NCI-H748 (cell line): ENCODE data around the gene TCF12.

Source experiments
- DNase-seq: peaks from one replicate; lab custom pipeline; 2025; ENCODE audit not compliant: unreplicated experiment; lab: John Stamatoyannopoulos, UW

The TCF12 gene

GRCh38 chr15:57205027-57205855 is 286.8 kb downstream of the TCF12 start:
- DNase-seq: no peak

- peak; percentile 40 for DNase-seq
Measured at GRCh38 chr15:57205996-57206395, 287.6 kb downstream of the TCF12 start.

DNA sequence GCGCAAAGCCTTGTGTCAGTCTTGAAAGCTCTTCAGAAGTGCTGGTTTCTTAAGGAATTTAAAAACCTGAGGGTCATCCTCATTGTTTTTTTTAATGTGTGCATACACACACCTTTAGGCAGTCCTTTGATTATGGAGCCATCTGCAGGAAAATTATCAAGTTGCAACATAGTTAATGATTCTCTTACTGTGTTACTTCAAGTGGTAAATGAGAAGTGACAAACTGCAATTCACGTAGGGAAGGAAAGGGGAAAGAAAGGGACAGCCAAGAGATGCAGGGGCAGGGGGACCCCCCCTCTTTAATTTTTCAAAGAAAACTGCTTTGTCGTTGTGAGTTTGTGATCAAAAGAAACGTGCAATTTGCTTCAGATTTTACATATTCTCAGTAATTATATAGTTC is 295.4 kb downstream of the TCF12 start:
- DNase-seq: peak; percentile 70

DNA sequence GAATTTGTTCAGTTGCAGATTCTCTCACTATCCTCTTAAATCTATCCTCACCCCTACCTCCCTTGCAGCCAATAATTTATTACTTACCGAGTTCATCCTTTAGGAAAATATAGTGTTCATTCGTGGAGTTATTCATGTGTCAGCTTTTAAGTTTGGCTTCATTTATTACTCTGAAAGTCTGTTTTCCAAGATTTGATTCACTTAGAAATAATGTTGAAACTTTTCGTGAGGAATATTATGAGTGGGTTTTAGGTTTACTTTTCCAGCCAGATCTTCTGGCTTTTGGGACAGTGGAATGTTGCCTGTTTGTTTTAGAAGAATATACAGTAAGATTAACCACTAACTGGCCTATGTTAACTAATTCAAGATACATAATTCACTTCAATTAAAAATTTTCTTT is 296.9 kb downstream of the TCF12 start:
- DNase-seq: no peak

DNA sequence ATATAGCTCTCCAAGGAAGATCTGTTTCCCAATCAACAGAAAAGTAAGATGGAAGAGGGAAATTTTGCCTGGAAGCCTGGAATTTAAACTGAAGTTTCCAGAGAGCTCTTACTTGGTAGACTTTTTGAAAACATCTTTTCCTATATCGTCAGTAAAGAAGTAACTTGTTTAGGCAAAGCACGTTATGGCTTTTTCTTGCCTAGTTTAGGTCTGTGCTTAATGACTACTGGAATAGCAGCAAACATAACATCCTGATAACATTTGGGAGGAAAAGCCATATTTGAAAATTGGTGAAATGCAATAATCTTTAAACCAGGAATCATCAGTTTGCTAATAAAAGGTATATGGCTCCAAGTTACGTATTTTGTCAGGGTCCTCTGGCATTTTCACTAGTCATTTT is 297.4 kb downstream of the TCF12 start:
- DNase-seq: no peak

DNA sequence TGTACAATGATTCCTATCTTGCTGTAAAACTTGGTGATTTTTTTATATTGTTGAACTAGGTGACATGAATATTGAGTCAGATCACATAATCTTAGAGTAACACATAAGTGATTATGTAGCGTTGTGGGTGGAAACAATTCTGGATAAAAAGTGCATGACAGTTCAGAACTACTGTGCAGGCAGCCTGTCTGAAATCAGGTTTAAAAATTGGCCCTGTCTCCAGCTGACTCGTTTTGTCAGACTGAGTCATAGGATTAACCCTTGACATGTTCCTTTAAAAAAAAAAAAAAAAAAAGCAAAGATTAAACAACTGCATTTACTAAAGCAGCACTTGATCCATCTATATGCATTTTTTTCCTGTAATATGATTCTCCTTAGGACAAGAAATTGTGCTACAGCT is 297.8 kb downstream of the TCF12 start:
- peak; percentile 6 for DNase-seq

GRCh38 chr15:57217778-57218598 is 299.5 kb downstream of the TCF12 start:
- peak; percentile 48 for DNase-seq

DNA sequence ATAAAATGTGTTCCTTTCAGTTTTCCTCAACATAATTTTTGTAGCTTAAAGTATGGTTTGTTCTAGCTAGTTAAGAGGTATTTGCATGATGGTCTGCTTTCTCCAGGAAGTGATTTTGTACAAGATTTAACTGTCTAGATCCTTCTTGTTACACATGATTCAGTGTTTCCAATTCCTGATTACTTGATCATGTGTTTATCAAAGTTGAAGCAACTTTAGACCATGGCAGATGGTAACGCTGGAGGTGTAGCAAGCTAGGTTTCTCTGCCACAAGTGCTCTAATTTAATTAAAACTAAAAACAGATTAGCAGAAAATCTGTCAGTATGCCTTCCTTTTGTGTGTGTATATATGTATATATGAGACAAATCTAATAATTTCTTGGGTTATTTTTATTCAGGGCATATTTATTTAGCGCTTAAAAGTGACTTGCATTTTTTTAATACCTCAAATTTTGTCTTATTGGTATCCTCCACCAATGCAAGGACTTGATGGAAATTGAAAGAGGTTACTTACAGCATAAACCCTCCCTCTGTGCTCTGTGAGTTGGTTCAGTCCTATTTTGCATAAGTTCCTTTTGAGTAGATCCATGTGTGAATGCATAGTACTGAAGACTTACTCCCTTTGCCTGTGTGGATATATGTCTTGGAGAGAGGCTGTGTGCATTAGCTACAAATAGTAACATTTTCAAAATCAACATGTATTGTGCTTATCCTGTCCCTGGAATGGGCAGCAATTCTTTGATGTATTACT is 300.6 kb downstream of the TCF12 start:
- peak; percentile 94 for DNase-seq

DNA sequence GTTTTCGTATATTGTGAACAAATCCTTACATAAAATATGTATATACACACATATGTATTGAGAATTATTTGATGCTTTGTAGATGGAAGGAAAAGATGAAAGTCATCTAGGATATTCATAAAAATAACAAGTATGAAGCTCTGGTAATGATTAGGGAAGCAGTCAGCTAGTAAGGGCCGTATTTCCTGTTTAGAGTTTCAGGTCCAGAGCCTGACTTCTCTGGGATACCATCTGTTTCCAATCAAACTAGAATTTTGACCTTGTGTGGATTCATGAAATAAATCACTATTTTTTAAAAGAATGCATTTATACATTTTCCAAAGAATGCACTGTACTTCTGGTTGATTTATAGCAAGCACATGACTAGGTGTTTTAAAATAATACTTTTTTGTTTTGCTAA is 301.8 kb downstream of the TCF12 start:
- DNase-seq: peak; percentile 32

DNA sequence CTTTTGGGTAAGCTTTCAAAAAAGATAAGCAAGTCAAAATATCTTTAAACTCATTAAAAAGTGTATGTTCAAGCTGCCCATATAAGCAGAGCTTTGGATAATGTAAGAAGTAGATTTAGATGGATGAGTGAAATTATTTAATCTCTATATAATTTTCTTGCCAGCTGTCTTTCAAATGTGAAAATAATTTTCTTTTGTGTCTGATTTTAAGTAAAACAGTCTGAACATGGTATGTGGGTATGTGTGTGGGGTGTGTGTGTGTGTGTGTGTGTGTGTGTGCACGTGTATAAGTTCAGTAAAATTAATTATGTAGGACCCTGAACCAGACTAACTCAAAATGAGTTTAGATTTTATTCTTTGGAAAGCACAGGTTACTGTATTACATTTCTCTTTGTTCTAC is 302.7 kb downstream of the TCF12 start:
- peak; percentile 45 for DNase-seq

- DNase-seq: no peak
Measured at GRCh38 chr15:57223345-57223744, 304.9 kb downstream of the TCF12 start.

DNA sequence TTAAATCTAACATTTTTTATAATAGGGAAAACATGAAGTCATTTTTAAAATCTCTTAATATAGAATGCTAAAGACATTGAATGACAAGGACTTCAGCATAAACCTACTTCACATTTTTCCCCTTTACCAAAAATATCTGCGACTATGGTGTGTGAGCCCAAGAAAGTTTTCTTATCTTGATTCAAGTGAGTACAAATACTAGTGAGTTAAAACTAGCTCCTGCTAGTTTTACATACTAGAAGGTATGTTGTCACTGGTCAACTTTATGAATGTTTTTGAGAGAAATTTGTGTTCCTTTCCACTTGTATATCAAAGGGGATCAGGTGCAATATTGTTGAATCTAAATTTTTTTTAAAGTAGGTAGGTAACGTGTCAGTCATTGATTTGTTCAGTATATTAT is 305.4 kb downstream of the TCF12 start:
- DNase-seq: no peak

DNA sequence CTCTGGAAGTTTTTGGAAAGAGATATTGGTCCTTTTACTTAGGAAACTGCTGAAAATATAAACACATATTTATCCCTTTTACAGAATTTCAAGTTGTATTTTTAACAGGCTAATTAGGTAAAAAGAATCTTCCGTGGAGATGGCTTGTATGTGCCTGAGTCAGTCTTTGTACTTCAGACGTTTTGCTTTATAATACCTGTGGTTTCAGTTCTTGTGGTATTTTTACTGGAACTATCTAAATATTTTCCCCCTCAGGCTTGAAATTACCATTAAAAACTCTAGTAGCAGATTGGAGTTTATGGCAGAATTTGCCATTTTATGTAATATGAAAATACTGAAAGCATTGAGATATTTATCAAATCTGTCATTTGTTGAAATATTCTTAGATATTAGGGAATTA is 306.2 kb downstream of the TCF12 start:
- DNase-seq: peak; percentile 12

- DNase-seq: peak; percentile 40
Measured at GRCh38 chr15:57227166-57227565, 308.7 kb downstream of the TCF12 start.

DNA sequence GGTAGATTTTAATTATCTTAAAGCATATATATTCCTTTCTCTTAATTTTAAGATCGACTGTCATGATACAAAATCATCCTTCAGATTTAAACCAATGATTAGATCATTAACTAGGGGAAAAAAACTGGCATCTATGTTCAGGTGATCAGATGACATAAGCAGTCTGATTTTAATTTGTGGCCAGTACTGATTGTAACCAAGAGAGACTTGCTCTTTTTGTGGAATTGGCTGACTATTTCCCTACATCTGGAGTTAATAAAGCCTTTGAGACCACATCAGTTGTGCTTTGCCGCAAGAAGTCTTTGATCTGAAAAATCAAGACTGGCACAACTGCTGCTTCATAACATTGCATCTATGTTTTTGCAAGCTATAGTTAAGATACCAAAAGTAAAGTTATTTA is 309.5 kb downstream of the TCF12 start:
- DNase-seq: peak; percentile 29

DNA sequence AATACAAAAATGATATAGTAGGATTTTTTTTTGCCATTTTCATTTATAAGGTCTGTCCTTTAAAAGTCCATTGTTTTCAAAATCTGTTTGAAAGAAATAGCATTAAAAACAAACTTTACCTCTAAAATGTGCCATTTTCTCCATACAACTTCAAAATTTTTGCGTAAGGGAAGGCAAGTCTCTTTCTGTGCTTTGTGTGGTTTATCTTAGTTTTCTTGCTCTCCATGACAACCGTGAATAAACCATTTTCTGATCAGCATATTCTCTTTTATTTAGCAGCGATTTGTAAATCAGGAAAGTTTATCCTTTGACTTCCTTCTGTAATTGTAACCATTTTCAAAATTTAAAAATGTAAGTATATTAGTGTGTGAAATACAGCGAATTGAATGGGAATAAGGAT is 310.0 kb downstream of the TCF12 start:
- peak; percentile 40 for DNase-seq

- DNase-seq: no peak
Measured at GRCh38 chr15:57229051-57229450, 310.6 kb downstream of the TCF12 start.

- DNase-seq: no peak
Measured at GRCh38 chr15:57231559-57231958, 313.1 kb downstream of the TCF12 start.

- DNase-seq: no peak
Measured at GRCh38 chr15:57234156-57234555, 315.7 kb downstream of the TCF12 start.

- DNase-seq: no peak
Measured at GRCh38 chr15:57235186-57235585, 316.7 kb downstream of the TCF12 start.

GRCh38 chr15:57235873-57236272 is 317.4 kb downstream of the TCF12 start:
- DNase-seq: peak; percentile 86
